GM15510 (cell line): ENCODE data around the gene FAM83D.

Source experiments
- POLR2A ChIP-seq: IDR thresholded peaks from 3 replicates; pipeline ENCODE4 v1.6.1; 2011; ENCODE audit warnings: borderline replicate concordance; ENCODE audit not compliant: insufficient read length; ENCODE audit errors: extremely low read depth

FAM83D gene, protein sequence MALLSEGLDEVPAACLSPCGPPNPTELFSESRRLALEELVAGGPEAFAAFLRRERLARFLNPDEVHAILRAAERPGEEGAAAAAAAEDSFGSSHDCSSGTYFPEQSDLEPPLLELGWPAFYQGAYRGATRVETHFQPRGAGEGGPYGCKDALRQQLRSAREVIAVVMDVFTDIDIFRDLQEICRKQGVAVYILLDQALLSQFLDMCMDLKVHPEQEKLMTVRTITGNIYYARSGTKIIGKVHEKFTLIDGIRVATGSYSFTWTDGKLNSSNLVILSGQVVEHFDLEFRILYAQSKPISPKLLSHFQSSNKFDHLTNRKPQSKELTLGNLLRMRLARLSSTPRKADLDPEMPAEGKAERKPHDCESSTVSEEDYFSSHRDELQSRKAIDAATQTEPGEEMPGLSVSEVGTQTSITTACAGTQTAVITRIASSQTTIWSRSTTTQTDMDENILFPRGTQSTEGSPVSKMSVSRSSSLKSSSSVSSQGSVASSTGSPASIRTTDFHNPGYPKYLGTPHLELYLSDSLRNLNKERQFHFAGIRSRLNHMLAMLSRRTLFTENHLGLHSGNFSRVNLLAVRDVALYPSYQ

GRCh38 chr20:38926142-38926933 is at the start of gene FAM83D:
Gene FAM83D, plus strand, starts transcription at chr20:38926417. Its CDS starts 26 bp downstream, at chr20:38926443.
- peak; percentile 98 for TF ChIP-seq POLR2A

GRCh38 chr20:38877483-38877882 is 48.7 kb upstream of the FAM83D start:
- no peak for TF ChIP-seq POLR2A

DNA sequence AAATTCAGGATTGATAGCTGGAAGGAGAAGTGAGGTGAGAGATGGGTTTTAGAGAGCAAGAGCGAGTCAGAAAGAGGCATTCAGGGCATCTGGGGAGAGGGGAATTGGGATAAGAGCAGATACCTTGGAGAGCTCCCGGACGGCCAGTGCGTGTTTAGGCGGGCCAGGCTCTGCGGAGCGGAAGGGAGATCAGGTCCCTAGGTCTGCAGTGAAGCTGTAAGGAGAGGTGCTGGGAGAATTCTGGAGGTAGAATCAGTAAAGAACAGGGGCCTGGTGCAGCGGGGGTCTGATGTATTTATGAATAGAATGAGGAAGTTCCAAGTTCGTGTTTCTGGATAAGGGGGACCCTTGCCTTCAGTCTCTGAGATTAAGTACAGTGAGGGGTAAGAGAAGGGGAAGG is 47.4 kb upstream of the FAM83D start:
- TF ChIP-seq POLR2A: no peak

DNA sequence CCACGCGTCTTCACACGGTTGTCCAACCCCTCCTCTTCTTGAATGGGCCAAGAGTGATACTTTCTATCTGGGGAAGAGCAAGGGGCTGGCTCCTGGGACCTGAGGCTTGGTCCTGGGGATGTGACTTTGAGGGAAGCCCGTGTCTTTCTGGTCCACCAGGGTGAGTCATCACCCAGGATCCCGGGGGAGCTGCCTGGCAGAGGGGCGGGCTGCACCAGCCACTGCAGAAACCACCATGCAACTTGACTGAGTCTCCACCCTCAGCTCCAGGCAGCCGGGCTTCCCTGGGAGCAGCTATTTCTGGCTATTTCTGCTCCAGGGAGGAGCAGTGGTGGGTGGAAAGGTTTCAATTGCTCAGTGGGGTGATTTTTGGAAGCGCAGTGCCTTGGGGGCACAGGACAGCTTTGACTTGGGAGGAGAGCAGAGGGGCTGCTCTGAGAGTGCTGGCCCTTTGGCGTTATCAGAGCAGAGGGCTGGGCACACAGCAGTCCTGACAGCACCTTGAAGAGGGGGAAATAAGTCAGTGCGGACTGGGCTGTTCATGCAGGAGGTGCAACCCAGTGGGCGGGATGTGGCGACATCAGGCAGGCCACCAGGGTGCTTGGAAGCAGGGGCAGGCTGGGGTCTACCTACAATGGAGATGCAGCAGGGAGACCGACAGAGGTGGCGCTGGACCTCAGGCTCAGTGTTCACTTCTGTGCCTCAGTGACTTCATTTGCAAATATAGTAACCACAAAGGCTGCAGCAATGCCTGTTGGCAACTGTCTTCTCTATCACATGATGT is 45.1 kb upstream of the FAM83D start:
- TF ChIP-seq POLR2A: no peak

GRCh38 chr20:38881806-38882440 is 44.3 kb upstream of the FAM83D start:
- no peak for TF ChIP-seq POLR2A

DNA sequence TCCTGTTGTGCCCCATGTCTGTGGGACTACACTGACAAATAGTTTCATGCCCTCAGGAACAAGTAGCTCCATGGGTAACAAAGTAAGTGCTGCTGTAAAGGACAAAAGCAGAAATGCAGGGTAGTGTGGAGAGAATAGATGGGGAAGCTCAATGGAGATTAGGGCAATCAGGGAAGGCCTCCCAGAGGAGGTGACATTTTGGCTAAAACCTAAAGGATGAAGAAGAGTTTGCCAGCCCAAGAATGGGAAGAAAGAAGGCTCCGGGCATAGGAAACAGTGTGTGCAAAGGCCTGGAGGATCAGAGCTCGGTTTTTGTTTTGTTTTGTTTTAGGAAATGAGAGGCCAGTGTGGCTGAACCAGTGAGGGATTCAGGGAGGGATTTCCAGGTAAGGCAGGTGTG is 43.6 kb upstream of the FAM83D start:
- TF ChIP-seq POLR2A: no peak

- TF ChIP-seq POLR2A: no peak
Measured at GRCh38 chr20:38883081-38883980, 42.9 kb upstream of the FAM83D start.

- no peak for TF ChIP-seq POLR2A
Measured at GRCh38 chr20:38883981-38884733, 42.1 kb upstream of the FAM83D start.

- no peak for TF ChIP-seq POLR2A
Measured at GRCh38 chr20:38885357-38885756, 40.9 kb upstream of the FAM83D start.

DNA sequence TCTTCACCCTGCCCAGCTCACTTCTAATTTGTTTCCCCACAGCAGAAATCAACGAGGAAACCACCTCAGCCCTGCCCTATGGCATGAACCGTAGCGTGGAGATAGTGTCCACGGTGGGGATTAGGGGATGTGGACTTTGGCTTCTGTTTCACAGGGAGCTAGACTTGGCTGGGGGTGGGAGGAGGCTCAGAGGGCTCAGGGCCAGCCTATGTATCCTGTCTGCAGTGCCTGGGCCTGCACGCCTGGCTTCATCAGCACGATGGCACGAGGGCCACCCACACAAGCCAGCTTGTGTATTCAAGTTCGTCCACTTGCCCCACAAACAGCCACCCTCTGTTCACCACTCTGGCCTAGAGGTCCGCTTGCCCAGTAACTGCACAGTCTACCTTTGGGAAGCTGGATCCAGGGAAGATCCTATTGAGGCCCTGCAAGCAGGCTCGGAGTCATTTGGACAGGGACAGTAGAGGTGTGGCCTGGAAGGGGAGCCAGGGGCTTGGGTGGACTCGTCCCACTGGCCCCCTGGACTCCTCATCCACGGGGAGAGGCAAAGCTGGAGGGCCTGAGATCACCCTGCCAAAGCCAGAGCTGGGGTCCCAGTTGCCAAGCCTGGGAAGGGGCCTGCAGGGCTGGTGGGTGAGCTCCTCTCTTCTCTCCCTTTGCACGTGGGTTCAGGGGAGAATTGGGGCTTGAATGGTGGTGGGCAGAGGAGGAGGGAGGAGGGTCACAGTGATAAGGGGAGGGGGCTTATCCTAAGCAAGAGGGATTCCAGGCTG is 38.0 kb upstream of the FAM83D start:
- no peak for TF ChIP-seq POLR2A

DNA sequence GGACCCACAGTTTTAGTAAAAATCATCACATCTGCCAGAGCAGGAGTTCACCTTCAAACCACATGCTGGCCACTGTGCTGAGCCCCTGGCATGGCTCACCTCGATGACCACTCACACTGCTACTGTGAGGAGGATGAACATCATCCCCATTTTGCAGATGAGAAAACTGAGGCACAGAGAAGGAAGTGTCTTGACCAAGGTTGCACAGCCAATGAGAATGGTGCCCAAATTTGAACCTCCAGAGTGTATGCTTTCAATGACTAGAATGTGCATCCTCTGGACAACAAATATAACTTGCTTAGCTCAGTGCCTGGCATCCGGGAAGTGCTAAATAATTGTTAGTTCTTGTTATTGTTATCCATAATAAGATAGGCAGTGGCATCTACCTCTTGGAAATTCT is 37.2 kb upstream of the FAM83D start:
- no peak for TF ChIP-seq POLR2A
